Stimulated activated naive CD4-positive, alpha-beta T cell treated with Interleukin-2 at 50 U/mL for 16 hours (primary cell): ENCODE results near the gene CALCOCO1.
"Not testable (repeated sequence)": the region's sequence is repeated elsewhere in the genome, so short reads cannot be mapped to it uniquely, and the experiment has no call there.

Experiments
- DNase-seq: peaks from one replicate; lab custom pipeline; 2025; lab: John Stamatoyannopoulos, UW

The CALCOCO1 gene

DNA sequence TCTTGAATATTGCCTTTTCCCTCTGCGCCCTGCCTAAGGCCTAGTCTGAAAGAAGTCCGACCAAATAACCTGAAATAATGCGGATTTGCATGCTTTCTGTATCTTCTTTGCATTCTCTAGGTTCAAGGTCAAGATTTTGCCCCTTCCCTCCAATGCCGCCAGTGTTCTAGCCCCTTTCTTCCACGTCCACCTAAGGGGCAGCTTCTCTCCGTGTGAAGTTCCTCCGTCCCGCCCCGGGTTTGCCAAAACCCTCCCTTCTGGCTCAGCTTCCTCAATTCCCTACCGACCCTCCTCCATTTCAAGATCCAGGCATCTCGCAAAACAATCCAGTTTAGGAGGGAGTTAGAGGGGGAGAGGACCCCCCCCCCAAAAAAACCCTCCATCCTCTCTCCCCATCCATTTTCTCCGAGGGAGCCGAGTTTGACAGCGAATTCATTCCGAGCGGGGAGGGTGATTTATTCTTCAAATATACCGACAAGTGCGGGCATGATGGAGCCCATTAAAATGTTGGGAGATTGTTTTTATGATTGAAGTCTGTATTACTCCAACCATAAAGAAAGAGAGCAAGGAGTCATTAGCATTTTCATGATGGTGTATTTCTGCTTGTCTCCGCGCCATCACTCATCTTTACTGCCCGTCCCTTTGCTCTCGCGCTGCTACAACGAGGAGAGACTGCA, 30.5 kb downstream of the CALCOCO1 start:
- DNase-seq, result no peak

DNA sequence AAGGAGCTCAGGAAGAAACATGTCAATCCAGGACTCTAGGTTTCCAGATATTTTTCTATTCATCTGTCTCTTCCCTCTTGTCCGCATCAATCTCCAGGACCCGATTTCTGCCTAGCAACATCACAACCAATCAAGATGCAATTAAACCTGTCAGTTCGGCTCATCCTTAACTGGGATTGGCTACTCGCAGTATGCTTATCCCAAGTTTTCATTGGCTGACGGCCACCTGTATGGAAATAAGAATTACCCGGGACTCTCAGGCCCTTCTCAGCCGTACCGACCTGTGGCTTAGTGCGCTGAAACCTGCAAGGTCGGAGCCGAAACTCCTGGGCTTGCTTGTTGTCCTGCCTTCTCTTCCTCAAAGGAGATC, 31.0 kb downstream of the CALCOCO1 start:
- DNase-seq, result no peak

DNA sequence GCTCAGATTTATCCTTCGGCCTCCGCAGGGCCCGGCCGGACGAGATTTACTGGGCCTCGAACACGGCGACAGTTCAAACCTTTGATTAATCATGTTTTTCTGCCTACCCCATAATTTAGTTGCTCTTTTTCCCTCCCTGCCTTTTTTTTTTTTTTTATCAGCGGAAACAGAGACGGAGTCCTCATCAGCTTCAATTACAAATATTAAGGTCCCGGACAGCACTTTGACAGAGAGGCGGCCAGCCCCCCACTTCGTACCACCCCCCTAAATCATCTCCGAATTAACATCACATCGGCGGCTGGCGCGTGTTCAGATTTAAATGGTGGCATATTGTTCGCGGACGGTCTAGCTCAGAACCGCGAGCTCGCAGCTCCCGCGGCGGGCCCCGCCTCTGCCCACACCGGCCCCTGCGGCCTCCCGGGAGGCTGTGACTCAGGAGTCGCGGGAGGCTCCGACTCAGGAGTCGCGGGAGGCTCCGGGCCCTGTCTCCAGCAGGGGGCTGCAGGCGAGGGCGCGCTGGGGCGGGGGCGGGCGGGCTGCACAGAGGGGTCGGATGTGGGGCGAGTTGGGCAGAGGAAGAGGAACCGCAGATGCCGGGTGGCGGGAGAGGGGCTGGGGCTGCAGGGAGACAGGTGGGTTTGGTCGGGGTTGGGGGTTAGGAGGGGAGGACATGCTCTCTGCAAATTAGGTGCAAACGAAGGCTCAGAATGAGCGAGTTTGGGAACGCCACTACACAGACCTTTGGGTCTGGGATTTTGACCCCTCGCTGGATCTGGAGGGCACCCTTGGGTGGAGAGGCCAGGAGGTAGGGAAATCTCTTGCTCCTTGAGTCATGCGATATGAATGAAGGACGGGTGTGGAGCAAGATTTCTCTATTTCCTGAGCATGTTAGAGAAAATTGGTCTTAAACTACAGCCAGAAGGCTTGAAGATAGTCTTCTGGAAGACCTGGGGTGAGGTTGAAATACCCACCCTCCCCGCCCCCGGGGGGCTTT, 31.8 kb downstream of the CALCOCO1 start:
- DNase-seq, result peak; percentile 20

DNA sequence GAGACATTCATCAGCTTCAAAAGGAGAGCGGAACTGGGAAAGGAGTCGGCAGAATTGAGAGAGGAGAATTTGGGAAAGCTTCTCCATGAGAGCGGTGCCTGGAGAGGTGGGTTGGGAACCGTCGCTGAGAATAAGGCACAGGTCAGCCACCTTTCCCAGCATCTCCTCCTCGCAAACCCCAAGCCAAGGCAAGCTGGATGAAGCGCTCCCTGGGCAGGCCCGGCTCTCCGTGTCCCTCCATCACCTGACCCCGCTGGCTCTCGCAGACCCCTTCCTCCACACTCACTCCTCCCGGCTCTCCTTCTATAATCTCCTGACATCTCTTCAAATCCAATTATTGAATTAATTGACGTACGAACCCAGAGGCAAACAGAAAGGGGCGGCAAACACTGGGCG, 32.5 kb downstream of the CALCOCO1 start:
- no peak for DNase-seq

DNA sequence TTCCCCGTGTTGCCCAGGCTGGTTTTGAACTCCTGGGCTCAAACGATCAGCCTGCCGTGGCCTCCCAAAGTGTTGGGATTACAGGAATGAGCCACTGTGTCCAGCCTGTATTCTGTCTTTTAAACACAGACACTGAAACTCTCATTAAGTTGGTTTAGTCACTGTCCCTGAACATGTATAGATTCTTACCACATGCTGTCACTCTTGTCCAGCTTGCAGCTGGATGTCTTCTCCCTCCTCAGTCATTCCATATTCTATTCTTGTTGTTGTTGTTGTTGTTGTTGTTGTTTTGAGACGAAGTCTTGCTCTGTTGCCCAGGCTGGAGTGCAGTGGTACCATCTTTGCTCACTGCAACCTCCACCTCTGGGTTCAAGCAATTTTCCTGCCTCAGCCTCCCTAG, 39.1 kb downstream of the CALCOCO1 start:
- DNase-seq, result no peak

DNA sequence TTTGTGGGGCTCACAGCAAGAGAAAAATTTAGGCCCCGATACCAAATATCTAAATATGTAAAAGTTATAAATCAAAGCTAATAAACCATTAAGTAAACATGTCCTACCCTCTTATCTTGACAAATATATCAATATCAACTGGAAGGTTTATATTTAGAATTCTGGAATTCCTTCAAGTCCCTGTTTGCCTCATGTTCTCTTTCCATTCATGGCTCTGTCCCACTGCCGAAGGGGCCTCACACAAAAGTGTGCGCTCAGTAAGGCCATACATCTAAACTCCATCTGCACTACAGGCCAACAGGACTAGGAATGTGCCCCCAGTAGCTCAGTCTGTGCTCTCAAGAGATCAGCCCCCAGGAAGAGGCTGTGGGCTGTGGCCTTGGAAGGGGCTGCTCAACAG, 40.8 kb downstream of the CALCOCO1 start:
- no peak for DNase-seq

DNA sequence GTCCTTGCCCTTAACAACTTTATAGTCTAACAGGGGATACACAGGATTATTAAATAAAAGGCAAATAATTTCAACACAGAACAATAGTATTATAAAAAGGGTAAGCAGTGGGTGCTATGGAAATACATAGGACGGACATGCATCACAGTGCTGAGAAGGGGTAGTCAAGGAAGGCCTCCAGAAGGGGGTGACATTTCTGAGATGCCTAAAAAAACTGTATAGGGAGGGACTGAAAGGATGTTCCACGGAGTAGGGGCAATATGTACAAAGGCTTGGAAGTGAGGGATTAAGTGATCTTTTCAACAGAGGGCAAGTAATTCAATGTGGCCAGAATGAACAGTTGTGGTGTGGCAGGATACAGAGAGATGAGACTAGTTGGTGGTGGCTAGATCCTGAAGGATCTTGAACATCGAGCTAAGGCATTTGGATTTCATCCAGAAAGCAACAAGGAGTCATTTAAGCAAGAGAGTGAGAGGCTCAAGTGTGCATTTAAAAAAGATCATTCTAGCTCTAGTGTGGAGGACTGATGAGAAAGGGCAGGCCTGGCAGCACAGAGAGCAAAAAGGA, 42.5 kb downstream of the CALCOCO1 start:
- no peak for DNase-seq

DNA sequence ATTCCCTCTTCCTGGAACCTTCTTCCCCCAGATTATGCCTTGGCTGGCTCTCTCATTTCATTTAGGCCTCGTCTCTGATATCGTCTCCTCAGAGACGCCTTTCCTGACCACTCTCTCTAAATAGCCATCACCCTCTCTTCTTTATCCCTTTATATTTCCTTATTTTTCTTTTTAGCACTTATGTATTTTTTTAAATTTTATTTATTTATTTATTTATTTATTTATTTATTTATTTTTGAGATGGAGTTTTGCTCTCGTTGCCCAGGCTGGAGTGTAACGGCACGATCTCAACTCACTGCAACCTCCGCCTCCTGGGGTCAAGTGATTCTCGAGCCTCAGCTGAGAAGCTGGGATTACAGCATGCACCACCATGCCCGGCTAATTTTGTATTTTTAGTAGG, 43.3 kb downstream of the CALCOCO1 start:
- DNase-seq, result no peak

DNA sequence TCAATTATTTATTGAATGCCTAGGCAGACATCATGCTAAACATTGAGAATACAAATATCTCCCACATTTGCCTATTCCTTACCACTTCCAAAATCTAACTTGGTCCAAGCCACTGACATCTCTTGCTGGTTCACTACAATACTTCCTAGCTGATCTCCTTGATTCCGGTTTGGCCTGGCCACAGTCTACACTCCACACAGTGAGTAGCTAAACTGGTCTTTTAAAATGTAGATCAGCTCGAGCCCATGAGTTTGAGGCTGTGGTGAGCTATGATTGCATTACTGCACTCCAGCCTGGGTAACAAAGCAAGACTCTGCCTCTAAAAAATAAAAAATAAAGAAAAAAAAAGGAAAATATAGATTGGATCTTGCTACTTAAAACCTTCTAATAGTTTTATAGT, 43.8 kb downstream of the CALCOCO1 start:
- DNase-seq, result no peak

DNA sequence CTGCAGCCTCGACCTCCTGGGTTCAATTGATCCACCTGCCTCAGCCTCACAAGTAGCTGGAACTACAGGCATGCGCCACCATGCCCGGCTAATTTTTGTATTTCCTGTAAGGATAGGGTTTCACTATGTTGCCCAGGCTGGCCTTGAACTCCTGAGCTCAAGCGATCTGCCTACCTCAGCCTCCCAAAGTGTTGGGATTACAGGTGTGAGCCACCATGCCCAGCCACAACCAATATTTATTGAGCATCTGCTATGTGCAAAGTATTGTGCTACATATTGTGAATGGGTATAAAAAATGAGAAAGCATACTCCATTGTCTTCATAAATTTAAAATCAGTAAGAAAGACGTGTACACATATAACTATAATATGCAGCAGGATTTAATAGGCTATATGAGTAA, 47.2 kb downstream of the CALCOCO1 start:
- DNase-seq, result not testable (repeated sequence)

DNA sequence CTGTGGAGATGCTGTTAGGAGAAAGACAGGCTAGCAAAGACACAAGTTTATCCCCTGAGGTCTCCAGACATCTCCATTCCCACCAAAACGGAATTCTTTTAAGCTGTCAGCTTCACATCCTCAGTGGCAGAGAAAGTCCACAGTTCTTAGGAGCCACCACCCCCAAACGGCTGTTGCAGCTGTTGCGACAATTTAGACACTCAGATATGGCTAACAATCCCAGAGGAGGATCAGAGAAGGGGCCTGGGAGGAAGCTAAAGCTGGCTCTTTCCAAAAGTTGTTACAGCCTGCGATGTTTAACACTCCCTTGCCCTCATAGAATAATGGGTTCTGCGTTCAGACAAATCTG, 49.5 kb downstream of the CALCOCO1 start:
- no peak for DNase-seq

DNA sequence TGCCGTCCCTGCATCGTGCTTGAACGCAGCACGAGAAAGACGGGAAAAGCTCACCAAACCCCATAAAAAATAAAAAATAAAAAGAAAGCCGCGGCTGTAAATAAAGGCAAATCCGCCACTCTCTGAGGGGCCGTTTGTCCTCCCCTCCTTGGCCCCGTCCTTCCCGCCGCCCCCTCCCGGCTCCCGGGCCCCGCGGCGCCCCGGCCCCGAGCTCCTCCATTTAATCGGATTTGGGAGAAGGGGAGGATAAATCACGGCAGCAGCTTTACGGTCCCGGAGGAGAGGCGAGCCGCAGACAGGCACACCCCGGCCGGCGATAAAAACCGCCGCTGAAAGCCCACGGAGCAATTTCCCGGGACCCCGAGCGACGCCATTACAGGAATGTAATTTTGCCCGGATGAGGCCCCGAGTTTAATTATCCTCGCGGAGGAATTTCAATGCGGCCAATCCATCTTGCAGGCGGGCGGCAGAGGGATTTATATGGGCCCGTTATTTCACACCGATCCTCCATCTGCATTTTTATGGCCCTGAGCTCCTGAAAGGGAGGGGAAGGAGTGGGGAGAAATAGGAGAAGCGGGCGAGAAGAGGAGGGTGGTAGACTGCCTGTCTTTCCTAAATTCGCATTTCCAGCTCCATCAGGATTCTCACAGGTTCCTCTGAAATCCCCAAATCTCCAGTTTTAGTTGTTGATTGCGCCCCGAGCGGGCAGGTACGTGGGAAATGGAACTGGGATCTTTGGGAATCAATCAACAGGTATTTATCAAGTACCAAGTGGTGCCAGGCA, 50.0 kb downstream of the CALCOCO1 start:
- no peak for DNase-seq

DNA sequence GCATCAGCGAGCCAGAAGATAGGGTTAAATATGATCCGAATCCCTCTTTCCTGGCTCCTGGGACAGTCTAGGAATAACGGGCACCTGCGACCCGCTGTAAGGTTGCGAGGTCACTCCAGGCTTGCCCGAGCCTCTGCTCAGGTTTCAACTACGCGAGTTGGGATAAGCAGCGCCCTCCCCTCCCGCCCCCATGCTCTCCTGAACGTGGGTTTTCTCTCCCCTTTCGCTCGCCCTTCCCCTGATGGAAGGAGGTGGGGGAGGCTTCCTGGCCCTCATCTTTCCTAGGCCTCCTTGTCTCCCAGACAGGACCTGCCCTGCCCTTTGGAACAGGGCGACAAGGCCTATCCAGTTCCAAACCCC, 50.6 kb downstream of the CALCOCO1 start:
- no peak for DNase-seq

DNA sequence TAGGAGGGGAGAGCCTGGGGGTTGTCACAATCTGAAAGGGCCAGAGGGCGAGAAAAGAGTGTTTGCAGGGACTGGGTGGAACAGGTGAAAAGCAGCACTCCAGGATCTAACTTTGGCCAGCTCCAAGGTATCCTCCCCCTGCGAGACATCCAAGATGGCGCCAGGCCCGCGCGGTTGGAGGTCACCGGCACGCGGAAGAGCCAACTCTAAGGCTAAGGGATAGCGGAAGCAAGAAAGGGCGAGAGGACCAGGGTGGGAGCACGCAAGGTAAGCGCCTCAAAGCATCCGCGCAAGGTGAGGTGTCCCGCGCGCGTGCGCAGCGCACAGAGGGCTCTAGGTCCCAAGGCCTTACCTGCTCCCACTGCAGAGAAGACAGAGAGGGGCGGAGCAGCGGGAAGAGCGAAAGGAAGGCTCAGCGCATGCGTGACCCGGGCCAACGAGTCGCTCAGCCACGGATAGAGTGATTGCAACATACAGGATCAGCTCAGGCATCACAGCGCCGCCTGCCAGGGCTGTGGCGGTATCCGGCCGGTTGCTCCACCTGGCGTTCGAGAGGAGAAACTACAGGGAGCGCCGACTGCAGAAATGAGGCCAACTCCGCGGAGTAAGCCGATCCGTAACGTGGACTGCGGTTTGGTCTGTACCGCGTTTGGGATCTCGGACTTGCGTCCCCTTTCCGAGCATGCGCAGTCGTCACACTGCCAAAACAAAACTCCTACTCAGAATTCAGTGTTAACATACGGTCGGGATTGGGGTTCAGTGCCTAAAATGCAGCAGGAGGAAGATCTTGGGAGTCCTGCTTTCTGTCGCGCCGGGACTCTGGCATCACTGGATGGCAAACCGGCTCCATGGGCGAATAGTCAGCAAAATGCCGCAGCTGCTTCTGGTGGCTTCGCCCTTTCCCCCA, 51.3 kb downstream of the CALCOCO1 start, which contains the start of gene ATP5MC2:
Gene ATP5MC2 (minus strand): TSS at position 383 of the 907 bp plus-strand sequence. CDS start 3,469 bp downstream, outside the sequence.
- peak; percentile 96 for DNase-seq

DNA sequence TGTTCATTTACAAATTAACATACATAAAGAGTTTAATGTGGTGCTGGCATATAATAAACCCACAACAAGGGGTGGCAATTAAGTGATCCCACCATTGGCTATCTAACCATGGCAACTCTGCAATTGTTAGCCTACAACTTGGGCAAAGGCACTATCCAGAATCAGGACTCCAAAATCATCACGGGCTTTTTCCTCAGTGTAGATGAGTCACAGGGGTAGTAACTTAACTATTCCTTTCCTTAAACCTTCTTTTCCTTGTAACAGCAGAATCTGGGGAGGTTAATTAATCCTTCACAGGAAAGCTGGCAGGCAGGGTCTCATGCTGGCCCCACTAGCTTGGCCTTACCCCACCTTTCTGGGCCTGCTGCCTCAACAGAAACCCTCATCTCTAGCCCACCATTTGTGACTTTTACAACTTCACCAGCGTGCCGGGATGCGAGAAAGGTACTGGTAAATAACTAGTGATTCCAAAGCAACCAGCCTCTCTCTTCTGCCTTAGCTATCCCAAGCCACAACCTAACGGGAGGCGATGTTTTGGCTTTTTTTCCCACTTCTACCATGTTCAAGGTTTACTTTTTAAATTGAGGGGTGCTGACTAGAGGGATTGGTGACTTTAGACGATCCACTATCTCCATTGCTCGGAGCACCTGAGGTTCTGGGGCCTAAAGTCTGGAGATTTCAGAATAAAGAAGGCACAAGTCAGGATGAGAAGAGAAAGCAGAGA, 52.1 kb downstream of the CALCOCO1 start:
- no peak for DNase-seq

DNA sequence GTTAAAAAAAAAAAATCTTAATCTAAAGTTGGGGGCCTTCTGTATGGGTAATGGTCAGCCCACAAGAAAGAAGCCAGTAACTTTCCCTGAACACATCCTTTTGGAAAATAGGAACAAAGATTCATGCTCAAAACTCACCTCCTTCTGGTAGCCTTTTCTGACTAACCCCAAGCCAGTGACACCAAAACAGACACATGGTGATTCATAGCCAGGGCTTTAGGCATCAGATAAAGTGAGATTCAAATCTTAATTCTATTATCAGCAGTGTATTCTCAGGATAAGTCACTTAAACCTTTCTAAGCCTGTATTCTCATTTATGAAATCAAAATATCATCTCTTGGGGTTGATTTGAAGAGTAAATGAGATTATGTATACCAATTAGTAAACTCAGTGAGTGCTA, 56.3 kb downstream of the CALCOCO1 start:
- DNase-seq, result no peak

DNA sequence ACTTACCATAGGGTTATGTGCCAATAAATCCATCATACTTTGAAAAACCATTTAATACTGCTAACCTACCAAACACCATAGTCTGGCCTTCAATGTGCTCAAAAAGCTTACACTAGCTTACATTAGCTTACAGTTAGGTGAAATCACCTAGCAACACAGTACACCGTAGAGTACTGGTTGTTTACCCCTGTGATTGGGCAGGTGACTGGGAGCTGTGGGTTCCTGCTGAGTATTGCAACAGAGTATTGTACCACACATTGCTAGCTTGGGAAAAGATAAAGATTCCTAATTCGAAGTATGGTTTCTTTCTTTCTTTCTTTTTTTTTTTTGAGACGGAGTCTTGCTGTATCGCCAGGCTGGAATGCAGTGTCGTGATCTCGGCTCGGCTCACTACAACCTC, 56.9 kb downstream of the CALCOCO1 start:
- no peak for DNase-seq

DNA sequence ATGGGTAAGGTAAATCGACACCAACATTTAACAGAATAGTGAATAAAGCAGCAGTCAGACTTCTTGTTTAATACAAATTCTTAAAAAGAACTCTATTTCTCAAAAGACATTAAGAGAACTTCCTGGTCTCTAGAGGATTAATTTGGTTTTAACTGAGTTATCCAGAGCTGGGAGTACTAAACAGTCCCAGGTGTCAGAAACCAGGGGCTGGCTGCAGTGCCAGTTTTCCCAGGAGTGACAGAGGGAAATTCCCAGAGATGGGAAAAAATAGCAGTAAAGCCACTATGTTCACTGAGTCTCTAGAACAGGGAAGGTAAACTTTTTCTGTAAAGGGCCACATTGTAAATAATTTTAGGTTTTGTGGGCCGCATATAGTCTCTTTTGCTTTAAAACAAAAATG, 60.2 kb downstream of the CALCOCO1 start:
- no peak for DNase-seq

DNA sequence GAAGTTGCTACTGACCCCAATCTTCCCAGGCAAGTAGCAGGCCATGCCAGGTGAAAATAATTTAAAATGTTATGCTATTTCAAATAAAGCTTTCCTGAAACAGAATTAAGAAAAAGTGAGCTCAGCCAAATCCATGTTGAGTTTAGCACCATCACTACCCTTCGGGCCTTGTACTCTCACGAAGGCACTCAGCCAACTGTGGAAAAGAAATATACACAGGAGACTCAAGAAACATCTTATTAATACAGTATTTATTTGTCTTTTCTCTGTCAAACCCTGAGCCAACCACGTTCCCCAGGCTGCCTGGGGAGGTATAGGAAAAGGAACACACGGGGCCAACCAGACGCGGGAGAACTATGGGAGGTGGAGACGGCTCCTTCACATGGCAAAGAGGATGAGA, 62.3 kb downstream of the CALCOCO1 start:
- no peak for DNase-seq

DNA sequence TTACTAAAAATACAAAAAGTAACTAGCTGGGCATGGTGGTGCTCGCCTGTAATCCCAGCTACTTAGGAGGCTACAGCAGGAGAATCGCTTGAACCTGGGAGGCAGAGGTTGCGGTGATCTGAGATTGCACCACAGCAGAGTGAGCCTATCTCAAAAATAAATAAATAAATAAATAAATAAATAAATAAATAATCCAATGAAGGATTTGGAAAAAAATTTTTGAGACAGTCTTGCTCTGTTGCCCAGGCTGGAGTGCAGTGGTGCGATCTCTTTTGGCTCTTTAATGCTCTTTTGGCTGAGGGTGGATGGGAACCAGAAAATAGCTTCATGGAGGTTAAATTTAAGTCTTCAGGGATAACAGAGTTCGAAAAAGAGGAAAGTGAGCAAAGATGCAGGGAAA, 63.1 kb downstream of the CALCOCO1 start:
- no peak for DNase-seq

DNA sequence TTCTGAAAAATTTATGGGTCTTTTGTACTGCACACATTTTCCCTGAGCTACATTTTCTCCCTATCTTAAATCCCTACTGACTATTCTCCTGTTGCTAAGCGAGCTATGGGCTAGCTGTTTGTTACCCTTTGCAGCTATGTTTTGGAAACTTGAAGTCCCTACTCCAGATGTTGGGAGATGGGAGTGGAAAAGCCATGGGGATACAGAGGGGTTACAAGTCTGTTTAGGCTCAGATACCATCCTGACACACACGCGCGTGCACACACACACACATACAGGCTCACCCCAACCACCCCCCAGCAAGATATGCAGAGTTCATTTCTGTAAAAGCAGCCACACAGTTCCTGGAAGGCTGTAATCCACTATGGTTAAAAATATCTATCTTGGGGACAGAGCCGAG, 67.2 kb downstream of the CALCOCO1 start:
- DNase-seq, result no peak
